Measurements from ENCODE around the gene IDE. TPM values are rescaled to one million over a fixed set of nuclear protein-coding genes. Genes with fewer than 3 reads are reported as not detected.

IDE gene
- total and polyA plus RNA-seq, 9 of the 15 experiments (the other 6 are each of a cell fraction or from before 2014, with no cell fraction given), result 10.2 to 50.6 (median 33.2) TPM

- no peak for TF ChIP-seq RERE (CRISPR knock-in tag; IDR thresholded peaks at IDR 0.05; ENCODE audit: borderline replicate concordance)
- TF ChIP-seq ATF2 (CRISPR knock-in tag; IDR thresholded peaks at IDR 0.05), result no peak
- no peak for TF ChIP-seq HDAC1 (IDR thresholded peaks at IDR 0.05)
Measured at GRCh38 chr10:92470026-92470425, 103.9 kb downstream of the IDE start (continued).

GRCh38 chr10:92464364-92464763 lies 109.5 kb downstream of the IDE start:
- no TSS peak for BruUV-seq (replicated peaks)
- Histone ChIP-seq H2AFZ (ENCODE audit: low read depth, low read length) (no peak overlapping the region), H3K4me2 (ENCODE audit: insufficient read depth, low read length) (no peak overlapping the region), H3K9ac (ENCODE audit: insufficient read depth in 1 of 2, low read depth in 2 of 2, low read length in 2 of 2) (no peak overlapping the region), H3K79me2 (ENCODE audit: control insufficient read depth, insufficient read depth, low read length) (no peaks in the 10 kb centered on the region), H3K36me3 (ENCODE audit: control insufficient read depth, insufficient read depth, low read length) (peaks cover 72% of the 10 kb centered on the region), H4K20me1 (replicated peaks; ENCODE audit: control insufficient read depth, insufficient read depth, low read length) (no peaks in the 10 kb centered on the region), H3K27me3 (ENCODE audit: control insufficient read depth in 2 of 2, insufficient read depth in 2 of 2, low read length in 2 of 2) (no peaks in the 10 kb centered on the region), H3K9me1 (ENCODE audit: control insufficient read depth, insufficient read depth, low read length) (no peaks in the 10 kb centered on the region), H3K9me3 (replicated peaks; ENCODE audit: control insufficient read depth, insufficient read depth, low read depth, low read length) (no peaks in the 10 kb centered on the region), H3K27ac (ENCODE audit: extremely low read depth, low read depth, low read length) (no peak overlapping the region), H3K4me3 (no peak overlapping the region), H3K4me1 (replicated peaks in 1 of 2; ENCODE audit: control insufficient read depth in 2 of 2, insufficient read depth in 2 of 2, low read length in 2 of 2) (no peaks in the 10 kb centered on the region; a peak in 1 of 5 replicates)
- POLR2A ChIA-PET, result interaction anchor here (1.7 kb wide), 1 partner anchor 13 kb away, joined by 6 read pairs; no protein-coding TSS in a partner anchor
- intact Hi-C loops (cut with micrococcal nuclease), result no loop called here
- peak in 2 of 4 experiments; percentile 41 for DNase-seq (ENCODE audit: extremely low read depth in 1 of 4, low spot score in 3 of 4)
- in situ Hi-C loops (cut with MboI), result no loop called here
- WGBS (ENCODE audit: insufficient coverage, low coverage, missing lambda C conversion rate), result 52% methylated on average over 4 of the region's 5 CpGs
- CTCF ChIA-PET (ENCODE audit: low intra/inter-chr PET ratio), result no interaction called here
- FAIRE-seq, result no peak
- ATAC-seq, result peak; percentile 67
- TF ChIP-seq CBFA2T2 (conservative IDR thresholded peaks at IDR 0.05) (peak; percentile 76), SRSF1 (IDR thresholded peaks at IDR 0.05; ENCODE audit: low read depth, low read length) (no peak), GATA2 (CRISPR knock-in tag; IDR thresholded peaks at IDR 0.05) (peak; percentile 64), MEIS2 (IDR thresholded peaks at IDR 0.05; ENCODE audit: partially characterized antibody) (peak; percentile 76), DPF2 (IDR thresholded peaks at IDR 0.05) (peak; percentile 63), ZNF707 (CRISPR knock-in tag; conservative IDR thresholded peaks at IDR 0.05) (no peak), SMAD4 (CRISPR knock-in tag; conservative IDR thresholded peaks at IDR 0.05) (0 out of 2 replicates have a peak, but pooled peaks have one; percentile 31), GTF2E2 (tag; IDR thresholded peaks at IDR 0.05) (no peak), ARID1B (IDR thresholded peaks at IDR 0.05) (peak; percentile 85), TAL1 (IDR thresholded peaks at IDR 0.05) (peak; percentile 85), STAT5A (IDR thresholded peaks at IDR 0.05; ENCODE audit: borderline replicate concordance, low read length) (peak; percentile 35; the same call in 1 of the 2 replicates), PML (IDR thresholded peaks at IDR 0.05; ENCODE audit: low read length) (0 out of 2 replicates have a peak, but pooled peaks have one; percentile 24), SAP30 (IDR thresholded peaks at IDR 0.05; ENCODE audit: borderline replicate concordance, insufficient read depth, low read depth, low read length, poor library complexity, severe bottlenecking) (no peak), MTA2 (IDR thresholded peaks at IDR 0.05; ENCODE audit: low read depth) (peak; percentile 68)

Measured in K562 (cell line).